SK-N-SH (cell line): ENCODE results near the gene LRRIQ3.

Source experiments
- CHD2 ChIP-seq: fragments of 150-350 bp; IDR thresholded peaks from 2 replicates; pipeline ENCODE4 v1.6.1; 2018; ENCODE audit warnings: low read length; ENCODE audit not compliant: partially characterized antibody
- MXI1 ChIP-seq: IDR thresholded peaks from 2 replicates; pipeline ENCODE4 v1.6.1; 2012; ENCODE audit warnings: mild to moderate bottlenecking, low read depth, low read length, improper control_type of control experiment
- RAD21 ChIP-seq: IDR thresholded peaks from 2 replicates; pipeline ENCODE4 v1.6.1; 2012; ENCODE audit warnings: mild to moderate bottlenecking, low read length
- SIN3A ChIP-seq: IDR thresholded peaks from 2 replicates; pipeline ENCODE4 v1.6.1; 2012; ENCODE audit warnings: low read depth, mild to moderate bottlenecking, low read length, moderate library complexity, borderline replicate concordance
- SMC3 ChIP-seq: IDR thresholded peaks from 2 replicates; pipeline ENCODE4 v1.6.1; 2012; ENCODE audit warnings: low read depth, low read length, improper control_type of control experiment
- TAF1 ChIP-seq: IDR thresholded peaks from 2 replicates; pipeline ENCODE4 v1.6.1; 2012; ENCODE audit warnings: low read depth, mild to moderate bottlenecking, low read length, moderate library complexity, borderline replicate concordance
- TCF12 ChIP-seq: IDR thresholded peaks from 2 replicates; pipeline ENCODE4 v1.4.0; 2012
- YY1 ChIP-seq: IDR thresholded peaks from 2 replicates; pipeline ENCODE4 v1.4.0; 2012; ENCODE audit warnings: low read depth, mild to moderate bottlenecking
- TF ChIP-seq, protein P1 (sequence below): fragments of 200-600 bp; sonication (generic); IDR thresholded peaks from 2 replicates; pipeline ENCODE4 v1.6.1; 2017; ENCODE audit warnings: antibody characterized with exemption, mild to moderate bottlenecking, moderate library complexity

DNA sequence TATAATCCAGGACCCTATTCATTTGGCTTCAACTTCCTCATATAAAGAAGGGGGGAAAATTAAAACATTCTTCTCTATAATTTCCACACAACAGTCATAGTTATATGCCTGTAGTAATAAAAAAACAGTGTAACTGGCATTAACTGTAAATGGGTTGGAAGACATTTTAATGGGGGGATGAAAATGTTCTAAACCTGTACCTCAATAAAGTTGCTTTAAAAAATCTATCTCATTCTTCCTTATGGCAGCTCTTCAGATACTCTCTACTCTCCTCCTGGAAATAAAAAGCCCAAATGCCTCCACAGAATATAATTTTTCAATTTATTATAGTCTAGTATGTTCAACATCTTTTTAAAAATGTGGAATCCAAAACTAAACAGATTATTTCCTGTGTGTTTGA lies 2.6 kb downstream of the LRRIQ3 start:
- TF ChIP-seq, protein P1, sequence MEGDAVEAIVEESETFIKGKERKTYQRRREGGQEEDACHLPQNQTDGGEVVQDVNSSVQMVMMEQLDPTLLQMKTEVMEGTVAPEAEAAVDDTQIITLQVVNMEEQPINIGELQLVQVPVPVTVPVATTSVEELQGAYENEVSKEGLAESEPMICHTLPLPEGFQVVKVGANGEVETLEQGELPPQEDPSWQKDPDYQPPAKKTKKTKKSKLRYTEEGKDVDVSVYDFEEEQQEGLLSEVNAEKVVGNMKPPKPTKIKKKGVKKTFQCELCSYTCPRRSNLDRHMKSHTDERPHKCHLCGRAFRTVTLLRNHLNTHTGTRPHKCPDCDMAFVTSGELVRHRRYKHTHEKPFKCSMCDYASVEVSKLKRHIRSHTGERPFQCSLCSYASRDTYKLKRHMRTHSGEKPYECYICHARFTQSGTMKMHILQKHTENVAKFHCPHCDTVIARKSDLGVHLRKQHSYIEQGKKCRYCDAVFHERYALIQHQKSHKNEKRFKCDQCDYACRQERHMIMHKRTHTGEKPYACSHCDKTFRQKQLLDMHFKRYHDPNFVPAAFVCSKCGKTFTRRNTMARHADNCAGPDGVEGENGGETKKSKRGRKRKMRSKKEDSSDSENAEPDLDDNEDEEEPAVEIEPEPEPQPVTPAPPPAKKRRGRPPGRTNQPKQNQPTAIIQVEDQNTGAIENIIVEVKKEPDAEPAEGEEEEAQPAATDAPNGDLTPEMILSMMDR = no peak
- TF ChIP-seq TAF1 = no peak
- no peak for TF ChIP-seq TCF12
- TF ChIP-seq SIN3A = no peak
- no peak for TF ChIP-seq MXI1
- no peak for TF ChIP-seq SMC3
- no peak for TF ChIP-seq CHD2
- no peak for TF ChIP-seq RAD21
- TF ChIP-seq YY1 = no peak
